ENCODE data around the gene CHKB.
A peak's percentile ranks its signal among the peaks of the same experiment; 100 is the strongest.
"Not testable (repeated sequence)": the region's sequence is repeated elsewhere in the genome, so short reads cannot be mapped to it uniquely, and the experiment has no call there.

Gene CHKB

DNA sequence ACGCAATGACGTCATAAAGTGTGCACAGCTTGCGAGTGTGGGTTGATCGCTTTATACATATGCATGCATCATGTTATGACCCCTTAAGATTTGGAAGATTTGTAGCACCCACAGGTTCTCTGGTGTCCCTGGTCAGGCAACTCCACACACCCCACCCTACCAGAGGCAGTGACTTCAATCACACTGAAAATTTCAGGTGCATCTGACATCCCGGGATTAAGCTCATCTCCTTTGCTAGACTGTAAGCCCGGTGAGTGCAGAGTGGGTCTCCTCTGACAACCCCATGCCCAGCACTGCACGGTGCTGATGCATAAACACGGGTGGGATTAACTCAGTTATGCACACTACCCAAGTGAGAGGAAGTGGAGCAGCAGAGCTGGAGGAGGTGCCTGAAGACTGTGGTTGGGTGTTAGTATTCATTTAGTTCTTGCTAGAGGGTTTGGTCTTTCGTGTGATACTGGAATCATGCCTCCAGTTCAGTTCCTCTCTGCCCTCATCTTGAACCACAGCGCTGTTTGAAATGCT lies 38.8 kb upstream of the CHKB start:
- H3K36me3 Mint-ChIP-seq (ENCODE audit: low read depth), result no peaks in the 10 kb centered on the region
- H3K4me1 Mint-ChIP-seq (ENCODE audit: low read depth), result peaks cover 41% of the 10 kb centered on the region
- H3K4me3 Mint-ChIP-seq, result peak overlapping the region; percentile 75
- no peaks in the 10 kb centered on the region for H3K9me3 Mint-ChIP-seq
- H3K27me3 Mint-ChIP-seq, result no peaks in the 10 kb centered on the region
- H3K27ac Mint-ChIP-seq, result peak overlapping the region; percentile 87

GRCh38 chr22:50620593-50621355 lies 38.1 kb upstream of the CHKB start:
- H3K4me3 Mint-ChIP-seq, result peak overlapping the region; percentile 75
- H3K4me1 Mint-ChIP-seq (ENCODE audit: low read depth), result peaks cover 39% of the 10 kb centered on the region
- no peaks in the 10 kb centered on the region for H3K36me3 Mint-ChIP-seq (ENCODE audit: low read depth)
- H3K9me3 Mint-ChIP-seq, result no peaks in the 10 kb centered on the region
- no peaks in the 10 kb centered on the region for H3K27me3 Mint-ChIP-seq
- H3K27ac Mint-ChIP-seq, result peak overlapping the region; percentile 72

DNA sequence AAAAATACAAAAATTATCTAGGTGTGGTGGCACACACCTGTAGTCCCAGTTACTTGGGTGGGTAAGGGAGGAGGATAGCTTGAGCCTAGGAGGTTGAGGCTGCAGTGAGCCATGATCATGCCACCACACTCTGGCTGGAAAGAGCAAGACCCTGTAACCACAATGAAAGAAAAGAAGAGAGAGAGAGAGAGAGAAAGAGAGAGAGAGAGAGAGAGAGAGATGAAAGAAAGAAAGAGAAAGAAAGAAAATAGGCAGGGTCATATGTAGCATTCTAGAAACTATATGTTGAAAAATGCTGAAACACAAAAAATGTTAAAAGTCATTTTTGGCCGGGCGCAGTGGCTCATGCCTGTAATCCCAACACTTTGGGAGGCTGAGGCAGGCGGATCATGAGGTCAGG lies 31.6 kb upstream of the CHKB start:
- H3K36me3 Mint-ChIP-seq (ENCODE audit: low read depth); H3K9me3 Mint-ChIP-seq; H3K27me3 Mint-ChIP-seq; H3K4me3 Mint-ChIP-seq; H3K4me1 Mint-ChIP-seq (ENCODE audit: low read depth): not testable (repeated sequence)
- peak overlapping the region; percentile 52 for H3K27ac Mint-ChIP-seq

DNA sequence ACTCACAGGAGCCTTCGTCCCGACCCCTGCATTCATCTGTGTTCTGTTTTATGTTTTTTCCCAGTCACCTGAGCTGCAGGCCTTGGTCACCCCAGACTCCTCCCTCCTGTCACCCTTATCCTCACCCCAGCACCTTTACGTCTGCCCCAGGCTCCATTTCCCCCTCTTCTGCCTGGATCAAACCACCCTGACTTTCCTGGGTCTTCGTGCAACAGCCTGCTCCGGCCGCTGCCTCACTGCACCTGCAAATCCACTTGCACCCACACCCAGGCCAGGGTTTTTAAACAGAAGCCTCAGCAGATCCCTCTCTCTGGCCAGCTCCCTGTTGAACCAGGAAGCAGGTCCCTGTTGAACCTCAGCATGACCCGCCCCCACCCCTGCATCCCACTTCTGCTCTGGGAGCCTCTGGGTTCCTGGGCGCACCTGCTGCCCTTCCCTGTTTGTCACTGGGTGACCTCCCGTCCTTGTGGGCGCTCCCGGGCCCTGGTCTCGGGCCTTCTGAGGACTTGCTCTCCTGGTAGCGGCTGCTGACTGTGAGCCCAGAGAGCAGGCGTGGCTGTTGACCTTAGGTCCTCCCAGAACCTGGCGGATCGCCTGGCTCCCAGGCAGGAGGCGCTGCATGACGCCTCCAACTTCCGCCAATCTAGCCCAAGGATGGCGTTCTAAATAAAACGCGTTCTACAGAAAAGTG lies 30.8 kb upstream of the CHKB start:
- Mint-ChIP-seq H3K4me1 (ENCODE audit: low read depth) (no peaks in the 10 kb centered on the region), H3K9me3 (no peaks in the 10 kb centered on the region), H3K27ac (no peak overlapping the region), H3K36me3 (ENCODE audit: low read depth) (no peaks in the 10 kb centered on the region), H3K27me3 (peaks cover 7% of the 10 kb centered on the region), H3K4me3 (no peak overlapping the region)

- Mint-ChIP-seq H3K27ac (no peak overlapping the region), H3K4me3 (no peak overlapping the region), H3K9me3 (no peaks in the 10 kb centered on the region), H3K36me3 (ENCODE audit: low read depth) (no peaks in the 10 kb centered on the region), H3K27me3 (peaks cover 7% of the 10 kb centered on the region), H3K4me1 (ENCODE audit: low read depth) (no peaks in the 10 kb centered on the region)
Observed at GRCh38 chr22:50612528-50613221, 30.0 kb upstream of the CHKB start.

GRCh38 chr22:50612168-50612527 lies 29.5 kb upstream of the CHKB start:
- peaks cover 12% of the 10 kb centered on the region for H3K27me3 Mint-ChIP-seq

GRCh38 chr22:50611341-50612060 lies 28.9 kb upstream of the CHKB start:
- no peaks in the 10 kb centered on the region for H3K36me3 Mint-ChIP-seq (ENCODE audit: low read depth)
- H3K4me1 Mint-ChIP-seq (ENCODE audit: low read depth), result no peaks in the 10 kb centered on the region
- peaks cover 12% of the 10 kb centered on the region for H3K27me3 Mint-ChIP-seq
- no peaks in the 10 kb centered on the region for H3K9me3 Mint-ChIP-seq
- H3K4me3 Mint-ChIP-seq, result no peak overlapping the region
- H3K27ac Mint-ChIP-seq, result no peak overlapping the region

More at GRCh38 chr22:50612168-50612527, 29.5 kb upstream of the CHKB start:
- no peak overlapping the region for H3K4me3 Mint-ChIP-seq
- no peaks in the 10 kb centered on the region for H3K36me3 Mint-ChIP-seq (ENCODE audit: low read depth)
- no peaks in the 10 kb centered on the region for H3K4me1 Mint-ChIP-seq (ENCODE audit: low read depth)
- no peaks in the 10 kb centered on the region for H3K9me3 Mint-ChIP-seq
- H3K27ac Mint-ChIP-seq, result no peak overlapping the region

GRCh38 chr22:50610581-50610980 lies 27.9 kb upstream of the CHKB start:
- Mint-ChIP-seq H3K36me3 (ENCODE audit: low read depth) (no peaks in the 10 kb centered on the region), H3K4me1 (ENCODE audit: low read depth) (no peaks in the 10 kb centered on the region), H3K27ac (no peak overlapping the region), H3K27me3 (peaks cover 17% of the 10 kb centered on the region), H3K9me3 (no peaks in the 10 kb centered on the region), H3K4me3 (no peak overlapping the region)

DNA sequence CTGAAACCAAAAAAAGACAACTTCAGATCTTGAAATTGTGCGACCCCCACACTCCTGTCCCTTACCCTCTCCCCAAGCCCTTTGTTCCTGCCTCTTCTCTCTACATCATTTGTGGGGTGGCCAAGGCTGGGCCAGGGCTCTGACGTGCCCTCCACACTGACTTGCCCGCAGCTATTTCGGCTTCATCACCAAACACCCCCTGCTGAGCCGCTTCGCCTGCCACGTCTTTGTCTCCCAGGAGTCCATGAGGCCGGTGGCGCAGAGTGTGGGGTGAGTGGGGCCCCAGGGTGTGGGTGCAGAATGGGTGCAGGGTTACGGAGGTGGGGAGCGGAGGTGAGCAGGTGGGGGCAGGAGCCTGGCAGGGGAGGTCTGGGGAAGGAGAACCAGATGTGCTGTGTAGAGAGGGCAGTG lies 27.4 kb upstream of the CHKB start:
- Mint-ChIP-seq H3K4me1 (ENCODE audit: low read depth) (no peaks in the 10 kb centered on the region), H3K4me3 (no peak overlapping the region), H3K9me3 (no peaks in the 10 kb centered on the region), H3K27ac (no peak overlapping the region), H3K27me3 (peaks cover 19% of the 10 kb centered on the region), H3K36me3 (ENCODE audit: low read depth) (no peaks in the 10 kb centered on the region)

- Mint-ChIP-seq H3K9me3 (no peaks in the 10 kb centered on the region), H3K36me3 (ENCODE audit: low read depth) (no peaks in the 10 kb centered on the region), H3K4me3 (no peak overlapping the region), H3K27ac (no peak overlapping the region), H3K27me3 (peaks cover 20% of the 10 kb centered on the region), H3K4me1 (ENCODE audit: low read depth) (no peaks in the 10 kb centered on the region)
Observed at GRCh38 chr22:50609599-50609998, 26.9 kb upstream of the CHKB start.

GRCh38 chr22:50608996-50609395 lies 26.3 kb upstream of the CHKB start:
- peaks cover 20% of the 10 kb centered on the region for H3K27me3 Mint-ChIP-seq
- H3K4me3 Mint-ChIP-seq, result no peak overlapping the region
- no peaks in the 10 kb centered on the region for H3K9me3 Mint-ChIP-seq
- H3K27ac Mint-ChIP-seq, result no peak overlapping the region
- H3K4me1 Mint-ChIP-seq (ENCODE audit: low read depth), result no peaks in the 10 kb centered on the region
- no peaks in the 10 kb centered on the region for H3K36me3 Mint-ChIP-seq (ENCODE audit: low read depth)

DNA sequence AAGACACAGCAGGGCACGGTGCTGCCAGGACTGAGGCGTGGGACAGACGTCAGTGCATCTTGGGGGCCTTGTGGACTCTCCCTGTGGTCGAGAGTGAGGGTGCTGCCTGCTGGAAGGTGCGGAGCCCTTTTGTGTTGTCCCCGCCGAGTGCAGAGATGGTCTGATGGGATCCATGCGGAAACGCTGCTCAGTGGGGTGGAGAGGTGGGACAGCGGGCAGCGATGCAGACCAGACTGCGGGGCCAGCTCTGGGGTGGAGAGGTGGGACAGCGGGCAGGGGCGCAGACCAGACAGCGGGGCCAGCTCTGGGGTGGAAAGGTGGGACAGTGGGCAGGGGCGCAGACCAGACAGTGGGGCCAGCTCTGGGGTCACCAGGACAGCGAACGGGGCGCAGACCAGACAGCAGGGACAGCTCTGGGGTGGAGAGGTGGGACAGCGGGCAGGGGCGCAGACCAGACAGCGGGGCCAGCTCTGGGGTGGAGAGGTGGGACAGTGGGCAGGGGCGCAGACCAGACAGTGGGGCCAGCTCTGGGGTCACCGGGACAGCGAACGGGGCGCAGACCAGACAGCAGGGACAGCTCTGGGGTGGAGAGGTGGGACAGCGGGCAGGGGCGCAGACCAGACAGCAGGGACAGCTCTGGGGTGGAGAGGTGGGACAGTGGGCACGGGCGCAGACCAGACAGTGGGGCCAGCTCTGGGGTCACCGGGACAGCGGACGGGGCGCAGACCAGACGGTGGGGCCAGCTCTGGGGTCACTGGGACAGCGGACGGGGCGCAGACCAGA lies 25.6 kb upstream of the CHKB start:
- not testable (repeated sequence) for H3K27ac Mint-ChIP-seq; H3K36me3 Mint-ChIP-seq (ENCODE audit: low read depth); H3K9me3 Mint-ChIP-seq; H3K4me3 Mint-ChIP-seq; H3K4me1 Mint-ChIP-seq (ENCODE audit: low read depth)
- H3K27me3 Mint-ChIP-seq, result peaks cover 23% of the 10 kb centered on the region

DNA sequence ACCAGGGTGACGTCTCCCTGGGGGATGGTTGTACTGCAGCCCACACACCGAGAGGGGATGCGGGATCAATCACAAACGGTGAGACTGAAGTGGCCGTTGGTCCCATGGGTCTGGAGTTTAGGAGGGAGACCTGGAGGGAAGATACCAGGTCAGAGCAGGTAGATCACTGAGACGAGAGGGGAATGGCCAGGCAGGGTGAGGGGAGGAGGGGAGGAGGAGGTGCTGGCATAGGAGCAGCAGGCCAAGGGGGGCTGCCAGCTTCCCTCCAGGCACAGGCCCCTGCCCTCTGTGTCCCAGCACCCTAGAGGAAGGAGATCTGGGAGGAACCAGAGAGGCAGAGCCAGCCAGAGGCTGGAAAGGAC lies 25.0 kb upstream of the CHKB start:
- no peaks in the 10 kb centered on the region for H3K36me3 Mint-ChIP-seq (ENCODE audit: low read depth)
- H3K27ac Mint-ChIP-seq, result no peak overlapping the region
- H3K4me3 Mint-ChIP-seq, result no peak overlapping the region
- H3K4me1 Mint-ChIP-seq (ENCODE audit: low read depth), result no peaks in the 10 kb centered on the region
- peaks cover 29% of the 10 kb centered on the region for H3K27me3 Mint-ChIP-seq
- no peaks in the 10 kb centered on the region for H3K9me3 Mint-ChIP-seq

DNA sequence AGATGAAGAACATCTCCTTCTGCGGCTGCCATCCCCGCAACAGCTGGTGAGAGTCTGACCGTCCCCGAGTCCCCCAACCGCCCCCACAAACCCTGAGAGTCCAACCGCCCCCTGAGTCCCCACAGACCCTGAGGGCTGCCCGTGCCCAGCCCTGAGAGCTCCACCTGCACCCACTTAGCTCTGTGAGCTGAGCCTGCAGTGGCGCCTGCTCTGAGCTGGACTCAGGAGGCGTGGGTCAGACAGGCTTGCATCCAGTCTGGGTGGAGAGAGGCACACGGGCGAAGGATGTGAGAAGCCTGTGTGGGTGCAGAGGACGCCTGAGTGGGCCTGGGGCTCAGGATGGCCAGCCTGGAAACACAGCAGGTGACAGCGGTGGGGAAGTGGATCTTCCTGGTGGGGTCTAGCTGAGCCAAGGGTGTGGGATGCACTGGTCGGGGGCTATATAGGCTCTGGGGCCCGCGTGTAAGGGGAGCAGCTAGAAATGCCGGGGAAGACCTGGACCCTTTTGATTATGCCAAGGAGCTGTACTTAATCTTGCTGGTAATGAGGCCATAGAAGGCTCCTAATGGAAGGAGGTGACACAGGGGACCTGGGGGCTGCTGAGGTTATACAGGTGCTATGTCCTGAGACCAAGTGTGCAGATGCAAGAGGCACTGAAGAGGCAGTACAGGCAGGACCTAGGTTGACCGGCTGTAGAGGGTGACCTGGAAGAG lies 24.5 kb upstream of the CHKB start:
- Mint-ChIP-seq H3K4me3 (no peak overlapping the region), H3K27me3 (peaks cover 30% of the 10 kb centered on the region), H3K4me1 (ENCODE audit: low read depth) (no peaks in the 10 kb centered on the region), H3K27ac (no peak overlapping the region), H3K36me3 (ENCODE audit: low read depth) (no peaks in the 10 kb centered on the region), H3K9me3 (no peaks in the 10 kb centered on the region)

All from stimulated activated naive CD8-positive, alpha-beta T cell treated with anti-CD3 and anti-CD28 coated beads, Interleukin-15, Interleukin-2, amounts not matched to agents 100 ng/mL and 50 ng/mL, for 24 hours (primary cell).